HEK293 (cell line): ENCODE measurements around the gene ZNF177.
A peak's percentile ranks its signal among the peaks of the same experiment; 100 is the strongest.

Experiments
- GFI1B ChIP-seq: fragments of 450-650 bp; formaldehyde crosslinking; IDR thresholded peaks from 2 replicates; pipeline ENCODE4 v1.5.1; 2016; ENCODE audit warnings: missing biosample characterization, missing genetic modification characterization
- MYNN ChIP-seq: fragments of 450-650 bp; formaldehyde crosslinking; IDR thresholded peaks from 2 replicates; pipeline ENCODE4 v1.5.1; 2016; ENCODE audit warnings: missing biosample characterization, missing genetic modification characterization, borderline replicate concordance
- PATZ1 ChIP-seq: fragments of 450-650 bp; formaldehyde crosslinking; IDR thresholded peaks from 2 replicates; pipeline ENCODE4 v1.5.1; 2016; ENCODE audit warnings: missing biosample characterization, missing genetic modification characterization
- PRDM2 ChIP-seq: fragments of 450-650 bp; formaldehyde crosslinking; IDR thresholded peaks from 2 replicates; pipeline ENCODE4 v1.5.1; 2016; ENCODE audit warnings: missing biosample characterization, missing genetic modification characterization, borderline replicate concordance
- SETDB1 ChIP-seq: IDR thresholded peaks from one replicate; pipeline ENCODE4 v1.6.1; 2017; ENCODE audit warnings: mild to moderate bottlenecking, low read length, moderate library complexity, mixed read lengths; ENCODE audit not compliant: insufficient read length
- ZBTB21 ChIP-seq: fragments of 450-650 bp; formaldehyde crosslinking; IDR thresholded peaks from 2 replicates; pipeline ENCODE4 v1.5.1; 2017; ENCODE audit warnings: missing biosample characterization, missing genetic modification characterization
- ZFP69B ChIP-seq: fragments of 450-650 bp; formaldehyde crosslinking; IDR thresholded peaks from 2 replicates; pipeline ENCODE4 v1.5.1; 2016; ENCODE audit warnings: missing biosample characterization, missing genetic modification characterization
- ZNF140 ChIP-seq: fragments of 450-650 bp; formaldehyde crosslinking; IDR thresholded peaks from 2 replicates; pipeline ENCODE4 v1.5.1; 2016; ENCODE audit warnings: missing biosample characterization, missing genetic modification characterization
- ZNF175 ChIP-seq: fragments of 450-650 bp; formaldehyde crosslinking; IDR thresholded peaks from 2 replicates; pipeline ENCODE4 v1.5.1; 2016; ENCODE audit warnings: missing biosample characterization, missing genetic modification characterization
- ZNF211 ChIP-seq: fragments of 450-650 bp; formaldehyde crosslinking; IDR thresholded peaks from 2 replicates; pipeline ENCODE4 v1.5.1; 2016; ENCODE audit warnings: low read depth, missing biosample characterization, missing genetic modification characterization
- ZNF280D ChIP-seq: fragments of 450-650 bp; formaldehyde crosslinking; IDR thresholded peaks from 2 replicates; pipeline ENCODE4 v1.5.1; 2016; ENCODE audit warnings: missing biosample characterization, missing genetic modification characterization
- ZNF530 ChIP-seq: fragments of 450-650 bp; formaldehyde crosslinking; IDR thresholded peaks from 2 replicates; pipeline ENCODE4 v1.5.1; 2016; ENCODE audit warnings: low read depth, missing biosample characterization, missing genetic modification characterization
- ZNF629 ChIP-seq: fragments of 450-650 bp; formaldehyde crosslinking; IDR thresholded peaks from 2 replicates; pipeline ENCODE4 v1.5.1; 2017; ENCODE audit warnings: missing biosample characterization, missing genetic modification characterization
- ZNF76 ChIP-seq: fragments of 450-650 bp; formaldehyde crosslinking; IDR thresholded peaks from 2 replicates; pipeline ENCODE4; 2016; ENCODE audit warnings: low read depth, missing biosample characterization, missing genetic modification characterization, borderline replicate concordance
- ZSCAN4 ChIP-seq: fragments of 450-650 bp; formaldehyde crosslinking; IDR thresholded peaks from 2 replicates; pipeline ENCODE4 v1.5.1; 2017; ENCODE audit warnings: missing biosample characterization, missing genetic modification characterization
- TF ChIP-seq, protein P1 (sequence below): fragments of 450-650 bp; formaldehyde crosslinking; IDR thresholded peaks from 2 replicates; pipeline ENCODE4 v1.5.1; 2016; ENCODE audit warnings: missing biosample characterization, missing genetic modification characterization
- TF ChIP-seq, protein P2 (sequence below): fragments of 450-650 bp; formaldehyde crosslinking; IDR thresholded peaks from 2 replicates; pipeline ENCODE4 v1.5.1; 2016; ENCODE audit warnings: missing biosample characterization, missing genetic modification characterization, low read depth
- TF ChIP-seq, protein P3 (sequence below): fragments of 450-650 bp; formaldehyde crosslinking; IDR thresholded peaks from 2 replicates; pipeline ENCODE4 v1.5.1; 2016; ENCODE audit warnings: missing biosample characterization, missing genetic modification characterization

The ZNF177 gene

DNA sequence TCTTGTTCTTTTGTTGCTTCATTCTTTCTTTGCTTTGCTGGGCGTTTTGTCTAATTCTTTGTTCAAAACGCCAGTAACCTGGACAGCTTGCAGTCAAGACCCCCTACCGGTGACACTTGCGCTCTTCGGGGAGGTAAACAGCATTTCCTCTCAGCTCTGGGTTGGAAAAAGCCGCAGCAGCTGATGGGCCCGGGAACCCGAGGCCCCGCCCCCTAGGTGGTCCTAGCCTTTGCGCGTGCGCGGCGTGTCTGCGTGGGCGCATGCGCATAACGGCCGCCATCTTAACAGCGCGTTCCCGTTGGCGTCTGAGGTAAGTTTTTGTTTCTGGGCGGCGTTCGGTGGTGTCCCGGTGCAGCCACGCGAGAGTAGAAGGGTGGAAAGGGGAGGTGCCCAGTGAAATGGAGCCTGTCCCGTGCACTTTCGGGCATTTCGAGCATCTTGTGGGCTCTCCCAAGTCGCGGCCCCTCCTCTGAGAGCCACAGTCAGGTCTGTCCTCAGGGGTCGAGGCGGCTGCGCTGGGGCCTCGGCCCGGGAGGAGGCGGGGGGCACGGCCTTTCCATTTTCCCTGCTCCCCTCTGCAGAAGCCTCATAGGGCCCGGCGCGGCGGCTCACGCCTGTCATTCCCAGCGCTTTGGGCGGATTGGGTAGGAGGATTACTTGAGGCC, 38.8 kb upstream of the ZNF177 start, which contains the start of gene ZNF559 (continued):
- TF ChIP-seq ZNF140 (tag by site-specific recombination) (no peak), ZNF175 (tag by site-specific recombination) (no peak), MYNN (tag by site-specific recombination) (no peak), PATZ1 (tag by site-specific recombination) (peak; percentile 60), ZNF629 (tag by site-specific recombination) (no peak; the same call in 1 of the 2 replicates), ZNF280D (tag by site-specific recombination) (0 out of 2 replicates have a peak, but pooled peaks have one; percentile 32), ZFP69B (no peak), ZSCAN4 (no peak), GFI1B (tag by site-specific recombination) (no peak), ZBTB21 (tag by site-specific recombination) (no peak), ZNF530 (tag by site-specific recombination) (no peak), ZNF211 (tag by site-specific recombination) (no peak), SETDB1 (no peak), ZNF76 (tag by site-specific recombination) (no peak), PRDM2 (no peak)
- TF ChIP-seq, protein P1, sequence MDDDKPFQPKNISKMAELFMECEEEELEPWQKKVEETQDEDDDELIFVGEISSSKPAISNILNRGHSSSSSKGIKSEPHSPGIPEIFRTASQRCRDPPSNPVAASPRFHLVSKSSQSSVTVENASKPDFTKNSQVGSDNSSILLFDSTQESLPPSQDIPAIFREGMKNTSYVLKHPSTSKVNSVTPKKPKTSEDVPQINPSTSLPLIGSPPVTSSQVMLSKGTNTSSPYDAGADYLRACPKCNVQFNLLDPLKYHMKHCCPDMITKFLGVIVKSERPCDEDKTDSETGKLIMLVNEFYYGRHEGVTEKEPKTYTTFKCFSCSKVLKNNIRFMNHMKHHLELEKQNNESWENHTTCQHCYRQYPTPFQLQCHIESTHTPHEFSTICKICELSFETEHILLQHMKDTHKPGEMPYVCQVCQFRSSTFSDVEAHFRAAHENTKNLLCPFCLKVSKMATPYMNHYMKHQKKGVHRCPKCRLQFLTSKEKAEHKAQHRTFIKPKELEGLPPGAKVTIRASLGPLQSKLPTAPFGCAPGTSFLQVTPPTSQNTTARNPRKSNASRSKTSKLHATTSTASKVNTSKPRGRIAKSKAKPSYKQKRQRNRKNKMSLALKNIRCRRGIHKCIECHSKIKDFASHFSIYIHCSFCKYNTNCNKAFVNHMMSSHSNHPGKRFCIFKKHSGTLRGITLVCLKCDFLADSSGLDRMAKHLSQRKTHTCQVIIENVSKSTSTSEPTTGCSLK (tag by site-specific recombination): no peak
- TF ChIP-seq, protein P2, sequence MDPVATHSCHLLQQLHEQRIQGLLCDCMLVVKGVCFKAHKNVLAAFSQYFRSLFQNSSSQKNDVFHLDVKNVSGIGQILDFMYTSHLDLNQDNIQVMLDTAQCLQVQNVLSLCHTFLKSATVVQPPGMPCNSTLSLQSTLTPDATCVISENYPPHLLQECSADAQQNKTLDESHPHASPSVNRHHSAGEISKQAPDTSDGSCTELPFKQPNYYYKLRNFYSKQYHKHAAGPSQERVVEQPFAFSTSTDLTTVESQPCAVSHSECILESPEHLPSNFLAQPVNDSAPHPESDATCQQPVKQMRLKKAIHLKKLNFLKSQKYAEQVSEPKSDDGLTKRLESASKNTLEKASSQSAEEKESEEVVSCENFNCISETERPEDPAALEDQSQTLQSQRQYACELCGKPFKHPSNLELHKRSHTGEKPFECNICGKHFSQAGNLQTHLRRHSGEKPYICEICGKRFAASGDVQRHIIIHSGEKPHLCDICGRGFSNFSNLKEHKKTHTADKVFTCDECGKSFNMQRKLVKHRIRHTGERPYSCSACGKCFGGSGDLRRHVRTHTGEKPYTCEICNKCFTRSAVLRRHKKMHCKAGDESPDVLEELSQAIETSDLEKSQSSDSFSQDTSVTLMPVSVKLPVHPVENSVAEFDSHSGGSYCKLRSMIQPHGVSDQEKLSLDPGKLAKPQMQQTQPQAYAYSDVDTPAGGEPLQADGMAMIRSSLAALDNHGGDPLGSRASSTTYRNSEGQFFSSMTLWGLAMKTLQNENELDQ (tag by site-specific recombination): no peak
- TF ChIP-seq, protein P3, sequence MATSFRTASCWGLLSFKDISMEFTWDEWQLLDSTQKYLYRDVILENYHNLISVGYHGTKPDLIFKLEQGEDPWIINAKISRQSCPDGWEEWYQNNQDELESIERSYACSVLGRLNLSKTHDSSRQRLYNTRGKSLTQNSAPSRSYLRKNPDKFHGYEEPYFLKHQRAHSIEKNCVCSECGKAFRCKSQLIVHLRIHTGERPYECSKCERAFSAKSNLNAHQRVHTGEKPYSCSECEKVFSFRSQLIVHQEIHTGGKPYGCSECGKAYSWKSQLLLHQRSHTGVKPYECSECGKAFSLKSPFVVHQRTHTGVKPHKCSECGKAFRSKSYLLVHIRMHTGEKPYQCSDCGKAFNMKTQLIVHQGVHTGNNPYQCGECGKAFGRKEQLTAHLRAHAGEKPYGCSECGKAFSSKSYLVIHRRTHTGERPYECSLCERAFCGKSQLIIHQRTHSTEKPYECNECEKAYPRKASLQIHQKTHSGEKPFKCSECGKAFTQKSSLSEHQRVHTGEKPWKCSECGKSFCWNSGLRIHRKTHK (tag by site-specific recombination): no peak
